ENCODE measurements around the gene ZNF565. TPM values are rescaled to one million over a fixed set of nuclear protein-coding genes. Genes with fewer than 3 reads are reported as not detected.

ZNF565 gene
- total RNA-seq, 1 experiment from 2014 or later, result 3.2 TPM

DNA sequence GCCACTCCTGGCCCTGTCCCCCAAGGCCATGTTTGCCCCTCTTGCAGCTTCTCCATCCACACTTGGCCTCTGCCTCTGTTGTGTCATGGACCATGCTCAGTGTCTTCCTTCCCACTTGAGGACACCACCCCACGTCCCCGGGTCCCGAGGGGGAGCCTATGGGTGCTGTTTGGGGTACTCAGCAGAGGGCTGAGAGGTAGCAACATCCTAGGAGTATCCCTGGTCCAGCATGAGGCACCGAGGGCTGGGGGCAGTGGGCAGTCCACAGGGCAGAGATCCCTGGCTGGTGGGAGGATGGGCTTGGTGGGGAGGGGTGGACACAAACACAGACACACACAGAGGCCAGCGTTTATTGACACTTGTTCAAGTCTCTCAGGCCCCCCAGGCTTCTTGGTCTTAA lies 63.9 kb downstream of the ZNF565 start:
- Histone ChIP-seq H3K9ac (ENCODE audit: low read length) (no peak overlapping the region), H3K9me2 (ENCODE audit: insufficient read depth) (no peaks in the 10 kb centered on the region), H3K9me3 (ENCODE audit: control insufficient read depth in 1 of 2, insufficient read depth in 1 of 2, low read depth in 1 of 2, low read length in 2 of 2) (no peaks in the 10 kb centered on the region), H3K4me2 (ENCODE audit: low read length) (no peak overlapping the region), H3K4me1 (ENCODE audit: control insufficient read depth in 1 of 2, insufficient read depth in 2 of 2, low read length in 2 of 2) (no peaks in the 10 kb centered on the region), H3K79me2 (ENCODE audit: insufficient read depth, low read length) (peaks cover 25% of the 10 kb centered on the region), H3K27ac (ENCODE audit: low read depth, low read length) (no peak overlapping the region), H2AFZ (ENCODE audit: low read depth, low read length, poor library complexity, severe bottlenecking) (no peak overlapping the region), H3K27me3 (ENCODE audit: insufficient read depth, low read length) (no peaks in the 10 kb centered on the region), H3K36me3 (ENCODE audit: control insufficient read depth in 1 of 2, insufficient read depth in 2 of 2, low read length in 2 of 2) (peaks cover 28 to 53% of the 10 kb centered on the region in 2 experiments), H3K4me3 (replicated peaks in 1 of 2; ENCODE audit: low read depth in 1 of 2, low read length in 2 of 2) (no peak overlapping the region), H4K20me1 (ENCODE audit: insufficient read depth) (no peaks in the 10 kb centered on the region)
- intact Hi-C loops (cut with micrococcal nuclease), result no loop called here
- DNase-seq (ENCODE audit: low read depth, low spot score), result no peak
- no peak for ATAC-seq
- CTCF ChIA-PET, result no interaction called here
- RAD21 ChIA-PET (ENCODE audit: low non-redundant PET in 1 of 2, low total read pairs in 2 of 2, uncharacterized antibody in 2 of 2, unreplicated experiment in 2 of 2), result no interaction called here
- POLR2A ChIA-PET, result interaction anchor here (1.4 kb wide), 1 partner anchor 22 kb away, joined by 4 read pairs; no protein-coding TSS in a partner anchor
- no TSS peak for BruUV-seq (replicated peaks)
- TF ChIP-seq TCF7L2 (IDR thresholded peaks at IDR 0.05; ENCODE audit: borderline replicate concordance, extremely low read depth, insufficient read depth, insufficient read length) (no peak), ELF1 (IDR thresholded peaks at IDR 0.05; ENCODE audit: borderline replicate concordance, low read depth) (no peak), CEBPB (IDR thresholded peaks at IDR 0.05; ENCODE audit: low read depth) (no peak), RAD21 (IDR thresholded peaks at IDR 0.05; ENCODE audit: low read depth) (no peak), EZH2 (IDR thresholded peaks at IDR 0.05) (no peak), CBX3 (IDR thresholded peaks at IDR 0.05; ENCODE audit: low read depth) (no peak), ZFX (IDR thresholded peaks at IDR 0.05) (no peak), FOSL1 (IDR thresholded peaks at IDR 0.05; ENCODE audit: low read depth) (no peak), YY1 (IDR thresholded peaks at IDR 0.05; ENCODE audit: extremely low read depth, insufficient replicate concordance, low read depth, low read length) (no peak), JUND (IDR thresholded peaks at IDR 0.05) (no peak), SP1 (IDR thresholded peaks at IDR 0.05; ENCODE audit: low read depth) (no peak), POLR2A (IDR thresholded peaks at IDR 0.05; ENCODE audit: borderline replicate concordance, extremely low read depth, insufficient read depth, insufficient read length) (no peak), SIN3A (IDR thresholded peaks at IDR 0.05; ENCODE audit: low read depth) (no peak), EZH2phosphoT487 (IDR thresholded peaks at IDR 0.05; ENCODE audit: borderline replicate concordance) (no peak), SRF (IDR thresholded peaks at IDR 0.05; ENCODE audit: low read depth) (no peak)
- TF ChIP-seq, protein P1, sequence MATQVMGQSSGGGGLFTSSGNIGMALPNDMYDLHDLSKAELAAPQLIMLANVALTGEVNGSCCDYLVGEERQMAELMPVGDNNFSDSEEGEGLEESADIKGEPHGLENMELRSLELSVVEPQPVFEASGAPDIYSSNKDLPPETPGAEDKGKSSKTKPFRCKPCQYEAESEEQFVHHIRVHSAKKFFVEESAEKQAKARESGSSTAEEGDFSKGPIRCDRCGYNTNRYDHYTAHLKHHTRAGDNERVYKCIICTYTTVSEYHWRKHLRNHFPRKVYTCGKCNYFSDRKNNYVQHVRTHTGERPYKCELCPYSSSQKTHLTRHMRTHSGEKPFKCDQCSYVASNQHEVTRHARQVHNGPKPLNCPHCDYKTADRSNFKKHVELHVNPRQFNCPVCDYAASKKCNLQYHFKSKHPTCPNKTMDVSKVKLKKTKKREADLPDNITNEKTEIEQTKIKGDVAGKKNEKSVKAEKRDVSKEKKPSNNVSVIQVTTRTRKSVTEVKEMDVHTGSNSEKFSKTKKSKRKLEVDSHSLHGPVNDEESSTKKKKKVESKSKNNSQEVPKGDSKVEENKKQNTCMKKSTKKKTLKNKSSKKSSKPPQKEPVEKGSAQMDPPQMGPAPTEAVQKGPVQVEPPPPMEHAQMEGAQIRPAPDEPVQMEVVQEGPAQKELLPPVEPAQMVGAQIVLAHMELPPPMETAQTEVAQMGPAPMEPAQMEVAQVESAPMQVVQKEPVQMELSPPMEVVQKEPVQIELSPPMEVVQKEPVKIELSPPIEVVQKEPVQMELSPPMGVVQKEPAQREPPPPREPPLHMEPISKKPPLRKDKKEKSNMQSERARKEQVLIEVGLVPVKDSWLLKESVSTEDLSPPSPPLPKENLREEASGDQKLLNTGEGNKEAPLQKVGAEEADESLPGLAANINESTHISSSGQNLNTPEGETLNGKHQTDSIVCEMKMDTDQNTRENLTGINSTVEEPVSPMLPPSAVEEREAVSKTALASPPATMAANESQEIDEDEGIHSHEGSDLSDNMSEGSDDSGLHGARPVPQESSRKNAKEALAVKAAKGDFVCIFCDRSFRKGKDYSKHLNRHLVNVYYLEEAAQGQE (IDR thresholded peaks at IDR 0.05; ENCODE audit: low read depth), result no peak
- TF ChIP-seq, protein P2, sequence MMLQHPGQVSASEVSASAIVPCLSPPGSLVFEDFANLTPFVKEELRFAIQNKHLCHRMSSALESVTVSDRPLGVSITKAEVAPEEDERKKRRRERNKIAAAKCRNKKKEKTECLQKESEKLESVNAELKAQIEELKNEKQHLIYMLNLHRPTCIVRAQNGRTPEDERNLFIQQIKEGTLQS (IDR thresholded peaks at IDR 0.05), result no peak
- TF ChIP-seq, protein P3, sequence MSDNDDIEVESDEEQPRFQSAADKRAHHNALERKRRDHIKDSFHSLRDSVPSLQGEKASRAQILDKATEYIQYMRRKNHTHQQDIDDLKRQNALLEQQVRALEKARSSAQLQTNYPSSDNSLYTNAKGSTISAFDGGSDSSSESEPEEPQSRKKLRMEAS (IDR thresholded peaks at IDR 0.05), result no peak
- TF ChIP-seq, protein P4, sequence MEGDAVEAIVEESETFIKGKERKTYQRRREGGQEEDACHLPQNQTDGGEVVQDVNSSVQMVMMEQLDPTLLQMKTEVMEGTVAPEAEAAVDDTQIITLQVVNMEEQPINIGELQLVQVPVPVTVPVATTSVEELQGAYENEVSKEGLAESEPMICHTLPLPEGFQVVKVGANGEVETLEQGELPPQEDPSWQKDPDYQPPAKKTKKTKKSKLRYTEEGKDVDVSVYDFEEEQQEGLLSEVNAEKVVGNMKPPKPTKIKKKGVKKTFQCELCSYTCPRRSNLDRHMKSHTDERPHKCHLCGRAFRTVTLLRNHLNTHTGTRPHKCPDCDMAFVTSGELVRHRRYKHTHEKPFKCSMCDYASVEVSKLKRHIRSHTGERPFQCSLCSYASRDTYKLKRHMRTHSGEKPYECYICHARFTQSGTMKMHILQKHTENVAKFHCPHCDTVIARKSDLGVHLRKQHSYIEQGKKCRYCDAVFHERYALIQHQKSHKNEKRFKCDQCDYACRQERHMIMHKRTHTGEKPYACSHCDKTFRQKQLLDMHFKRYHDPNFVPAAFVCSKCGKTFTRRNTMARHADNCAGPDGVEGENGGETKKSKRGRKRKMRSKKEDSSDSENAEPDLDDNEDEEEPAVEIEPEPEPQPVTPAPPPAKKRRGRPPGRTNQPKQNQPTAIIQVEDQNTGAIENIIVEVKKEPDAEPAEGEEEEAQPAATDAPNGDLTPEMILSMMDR (IDR thresholded peaks at IDR 0.05 in 2 of 3, conservative IDR thresholded peaks at IDR 0.05 in 1 of 3; ENCODE audit: borderline replicate concordance in 1 of 3, insufficient read depth in 1 of 3, low read depth in 2 of 3, low read length in 2 of 3), result no peak
